ENCODE measurements around the gene TNFAIP3. TPM values are rescaled to one million over a fixed set of nuclear protein-coding genes. Genes with fewer than 3 reads are reported as not detected.

TNFAIP3 gene
- polyA plus RNA-seq = 21.9 TPM
- long read RNA-seq, donor 1 = 0 reads
- long read RNA-seq, donor 2, full-length matches to known transcripts = 2 of 2 reads
- long read RNA-seq, donor 2, partial matches to known transcripts = 0 of 2 reads
- long read RNA-seq, donor 2, other reads (novel, unspliced or antisense) = 0 of 2 reads
- long read RNA-seq, donor 3, full-length matches to known transcripts = 2 of 2 reads
- long read RNA-seq, donor 3, partial matches to known transcripts = 0 of 2 reads
- long read RNA-seq, donor 3, other reads (novel, unspliced or antisense) = 0 of 2 reads
- long read RNA-seq, donor 4 = 0 reads
- long read RNA-seq, donor 5 = 0 reads
- long read RNA-seq, donor 6, full-length matches to known transcripts = 1 of 6 reads
- long read RNA-seq, donor 6, partial matches to known transcripts = 5 of 6 reads
- long read RNA-seq, donor 6, other reads (novel, unspliced or antisense) = 0 of 6 reads
- long read RNA-seq, donor 7, full-length matches to known transcripts = 1 of 1 reads
- long read RNA-seq, donor 7, partial matches to known transcripts = 0 of 1 reads
- long read RNA-seq, donor 7, other reads (novel, unspliced or antisense) = 0 of 1 reads
- long read RNA-seq, donor 8, full-length matches to known transcripts = 3 of 3 reads
- long read RNA-seq, donor 8, partial matches to known transcripts = 0 of 3 reads
- long read RNA-seq, donor 8, other reads (novel, unspliced or antisense) = 0 of 3 reads
- long read RNA-seq, donor 9, partial matches to known transcripts = 0 of 1 reads
- long read RNA-seq, donor 9, other reads (novel, unspliced or antisense) = 0 of 1 reads
- long read RNA-seq, donor 10, full-length matches to known transcripts = 2 of 2 reads
- long read RNA-seq, donor 10, partial matches to known transcripts = 0 of 2 reads
- long read RNA-seq, donor 10, other reads (novel, unspliced or antisense) = 0 of 2 reads
- long read RNA-seq, donor 11 = 0 reads

DNA sequence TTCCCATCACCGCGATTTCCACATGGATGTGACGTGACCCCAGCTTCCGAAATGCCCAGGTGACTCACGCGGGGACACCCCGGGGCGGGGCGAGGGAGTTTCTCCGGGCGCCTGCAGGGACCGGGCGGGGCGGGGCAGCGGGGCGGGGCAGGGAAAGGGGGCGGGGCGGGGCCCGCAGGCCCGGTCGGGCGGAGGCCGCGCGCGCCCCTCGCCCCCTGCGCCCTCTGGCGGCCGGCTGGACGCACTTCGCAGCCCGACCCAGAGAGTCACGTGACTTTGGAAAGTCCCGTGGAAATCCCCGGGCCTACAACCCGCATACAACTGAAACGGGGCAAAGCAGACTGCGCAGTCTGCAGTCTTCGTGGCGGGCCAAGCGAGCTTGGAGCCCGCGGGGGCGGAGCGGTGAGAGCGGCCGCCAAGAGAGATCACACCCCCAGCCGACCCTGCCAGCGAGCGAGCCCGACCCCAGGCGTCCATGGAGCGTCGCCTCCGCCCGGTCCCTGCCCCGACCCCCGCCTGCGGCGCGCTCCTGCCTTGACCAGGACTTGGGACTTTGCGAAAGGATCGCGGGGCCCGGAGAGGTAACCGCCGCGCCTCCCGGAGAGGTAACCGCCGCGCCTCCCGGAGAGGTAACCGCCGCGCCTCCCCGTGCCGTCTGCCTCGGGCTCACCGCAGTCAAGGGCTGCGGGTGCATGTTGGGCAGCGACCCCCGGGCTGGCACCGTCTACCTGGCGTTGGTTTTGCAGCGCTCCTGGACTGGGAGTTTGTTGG lies at the start of gene TNFAIP3:
TNFAIP3 (plus strand) TSS at position 346 of the 771 bp plus-strand sequence. CDS start 3,969 bp downstream, outside the sequence.
- no peaks in the 10 kb centered on the region for H3K27me3 ChIP-seq (ENCODE audit: control insufficient read depth, insufficient read depth, low read length)
- H3K4me3 ChIP-seq (ENCODE audit: low read length) = peak within 1 kb of the TSS; percentile 97
- H3K27ac ChIP-seq (ENCODE audit: low read length) = peak within 1 kb of the TSS; percentile 81
- DNase-seq = peak; percentile 93 to 97
- no CpG with 5 or more reads among the region's 87 CpGs for WGBS (ENCODE audit: insufficient coverage, low lambda C conversion rate)
- H3K4me1 ChIP-seq (ENCODE audit: control insufficient read depth, insufficient read depth, low read length) = peaks cover 6% of the 10 kb centered on the region
- peaks cover 10% of the 10 kb centered on the region for H3K36me3 ChIP-seq (ENCODE audit: control insufficient read depth, insufficient read depth, low read length)
- H3K9me3 ChIP-seq (ENCODE audit: control insufficient read depth, low read depth, low read length) = no peaks in the 10 kb centered on the region

DNA sequence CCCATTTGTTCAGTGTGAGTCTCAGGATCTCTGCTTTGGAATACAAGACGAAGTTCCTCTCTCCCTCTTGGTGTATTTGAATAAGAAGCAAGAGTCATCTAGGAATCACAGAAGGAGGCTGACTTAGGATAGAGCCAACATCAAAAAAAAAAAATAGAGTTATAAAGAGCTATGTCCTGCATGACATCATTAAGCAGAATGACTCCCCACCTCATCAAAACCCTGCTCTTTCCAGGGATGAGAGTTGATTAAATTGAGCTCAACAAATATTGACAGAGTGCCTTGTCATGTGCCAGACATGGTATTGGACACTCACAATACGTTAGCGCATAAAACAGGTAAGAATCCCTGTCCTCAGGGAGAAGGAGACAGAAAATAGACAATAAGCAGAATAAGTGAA lies 48.6 kb upstream of the TNFAIP3 start:
- H3K27me3 ChIP-seq (ENCODE audit: control insufficient read depth, insufficient read depth, low read length) = no peaks in the 10 kb centered on the region
- no peak for DNase-seq
- no peaks in the 10 kb centered on the region for H3K36me3 ChIP-seq (ENCODE audit: control insufficient read depth, insufficient read depth, low read length)
- WGBS (ENCODE audit: insufficient coverage, low lambda C conversion rate) = no CpG with 5 or more reads among the region's 3 CpGs
- H3K27ac ChIP-seq (ENCODE audit: low read length) = no peak overlapping the region
- no peaks in the 10 kb centered on the region for H3K9me3 ChIP-seq (ENCODE audit: control insufficient read depth, low read depth, low read length)
- no peaks in the 10 kb centered on the region for H3K4me1 ChIP-seq (ENCODE audit: control insufficient read depth, insufficient read depth, low read length)
- no peak overlapping the region for H3K4me3 ChIP-seq (ENCODE audit: low read length)

DNA sequence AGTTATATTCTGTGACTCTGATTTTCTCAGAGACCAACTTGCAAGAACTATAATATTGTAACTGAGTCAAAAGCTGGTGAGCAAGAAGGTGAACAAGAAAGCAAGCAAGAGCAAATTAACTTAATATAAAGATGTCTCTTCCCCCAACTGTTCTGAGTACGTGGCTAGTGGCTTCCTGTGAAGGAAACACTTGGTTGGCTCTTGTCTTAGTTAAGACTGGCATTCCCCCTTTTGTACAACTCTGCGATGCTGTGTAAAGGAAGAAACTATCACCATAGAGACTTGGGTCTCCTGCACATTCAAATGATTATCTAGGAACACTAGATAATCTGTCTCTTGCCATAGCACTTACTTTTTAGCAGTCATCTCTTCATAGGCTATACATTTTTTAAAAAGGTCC lies 47.3 kb upstream of the TNFAIP3 start:
- WGBS (ENCODE audit: insufficient coverage, low lambda C conversion rate) = 67% methylated on average over 1 of the region's 2 CpGs
- Histone ChIP-seq H3K36me3 (ENCODE audit: control insufficient read depth, insufficient read depth, low read length) (no peaks in the 10 kb centered on the region), H3K4me3 (ENCODE audit: low read length) (no peak overlapping the region), H3K27ac (ENCODE audit: low read length) (no peak overlapping the region), H3K9me3 (ENCODE audit: control insufficient read depth, low read depth, low read length) (no peaks in the 10 kb centered on the region), H3K4me1 (ENCODE audit: control insufficient read depth, insufficient read depth, low read length) (no peaks in the 10 kb centered on the region), H3K27me3 (ENCODE audit: control insufficient read depth, insufficient read depth, low read length) (no peaks in the 10 kb centered on the region)
- no peak for DNase-seq

DNA sequence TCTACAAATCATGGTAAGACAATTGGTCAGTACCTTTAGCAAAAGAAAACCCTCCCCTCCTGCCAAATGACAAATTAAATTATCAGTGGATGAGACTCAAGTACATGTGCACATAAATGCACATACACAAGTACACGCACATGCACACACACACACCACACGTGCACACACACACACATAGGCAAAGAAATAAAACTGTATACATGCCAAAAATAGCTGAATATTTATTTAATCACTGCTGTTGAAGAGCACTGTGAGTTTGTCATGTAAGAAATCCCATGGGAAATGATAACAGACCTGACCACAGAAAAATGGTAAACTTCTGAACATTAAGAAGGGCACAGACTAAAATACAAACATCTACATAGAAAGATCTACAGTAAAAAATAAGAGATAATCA lies 46.6 kb upstream of the TNFAIP3 start:
- H3K9me3 ChIP-seq (ENCODE audit: control insufficient read depth, low read depth, low read length) = no peaks in the 10 kb centered on the region
- H3K27ac ChIP-seq (ENCODE audit: low read length) = no peak overlapping the region
- no peak overlapping the region for H3K4me3 ChIP-seq (ENCODE audit: low read length)
- H3K36me3 ChIP-seq (ENCODE audit: control insufficient read depth, insufficient read depth, low read length) = no peaks in the 10 kb centered on the region
- H3K27me3 ChIP-seq (ENCODE audit: control insufficient read depth, insufficient read depth, low read length) = no peaks in the 10 kb centered on the region
- DNase-seq = no peak
- H3K4me1 ChIP-seq (ENCODE audit: control insufficient read depth, insufficient read depth, low read length) = no peaks in the 10 kb centered on the region
- 71% methylated on average over 1 of the region's 2 CpGs for WGBS (ENCODE audit: insufficient coverage, low lambda C conversion rate)

DNA sequence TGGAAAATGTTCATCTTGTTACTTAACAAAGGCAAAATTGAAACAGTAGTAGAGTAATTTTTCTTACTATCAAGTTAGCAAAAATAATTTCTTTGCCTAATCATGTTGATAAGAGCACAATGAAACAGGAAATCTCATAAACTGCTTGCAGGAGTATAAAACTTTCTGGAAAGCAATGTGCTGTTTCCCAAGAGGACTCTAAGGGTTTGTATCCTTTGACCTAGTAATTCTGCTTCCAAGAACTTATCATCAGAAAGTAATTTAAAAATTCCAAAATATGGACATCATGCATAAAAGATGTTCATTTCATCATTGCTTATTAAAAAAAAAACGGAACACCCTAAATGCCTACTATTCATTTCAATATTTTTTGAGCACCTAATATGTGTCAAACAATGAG lies 46.1 kb upstream of the TNFAIP3 start:
- Histone ChIP-seq H3K4me1 (ENCODE audit: control insufficient read depth, insufficient read depth, low read length) (no peaks in the 10 kb centered on the region), H3K4me3 (ENCODE audit: low read length) (no peak overlapping the region), H3K27ac (ENCODE audit: low read length) (no peak overlapping the region), H3K27me3 (ENCODE audit: control insufficient read depth, insufficient read depth, low read length) (no peaks in the 10 kb centered on the region), H3K9me3 (ENCODE audit: control insufficient read depth, low read depth, low read length) (no peaks in the 10 kb centered on the region), H3K36me3 (ENCODE audit: control insufficient read depth, insufficient read depth, low read length) (no peaks in the 10 kb centered on the region)
- no peak for DNase-seq
- WGBS (ENCODE audit: insufficient coverage, low lambda C conversion rate) = no CpG with 5 or more reads among the region's 1 CpG

DNA sequence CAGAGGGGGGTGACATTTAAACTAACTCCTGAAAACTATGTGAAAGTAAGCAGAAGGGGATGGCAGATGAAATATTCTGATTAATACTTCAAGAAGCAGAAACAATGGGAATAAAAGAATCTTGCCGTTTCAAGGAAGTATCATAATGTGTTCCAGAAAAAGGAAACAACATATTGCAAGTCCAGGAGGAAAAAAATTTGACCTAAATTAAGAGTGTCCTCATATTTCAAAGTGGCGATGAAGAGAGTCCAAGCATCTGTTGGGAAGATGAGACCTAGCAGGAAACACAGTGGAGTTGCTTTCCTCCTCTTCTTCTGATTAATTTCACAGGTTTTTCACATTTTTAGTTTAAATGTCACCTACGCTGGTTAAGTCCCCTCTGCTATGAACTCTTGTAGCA lies 45.6 kb upstream of the TNFAIP3 start:
- H3K36me3 ChIP-seq (ENCODE audit: control insufficient read depth, insufficient read depth, low read length) = no peaks in the 10 kb centered on the region
- no peak for DNase-seq
- WGBS (ENCODE audit: insufficient coverage, low lambda C conversion rate) = 67% methylated on average over 3 of the region's 3 CpGs
- H3K4me3 ChIP-seq (ENCODE audit: low read length) = no peak overlapping the region
- no peak overlapping the region for H3K27ac ChIP-seq (ENCODE audit: low read length)
- no peaks in the 10 kb centered on the region for H3K9me3 ChIP-seq (ENCODE audit: control insufficient read depth, low read depth, low read length)
- H3K4me1 ChIP-seq (ENCODE audit: control insufficient read depth, insufficient read depth, low read length) = no peaks in the 10 kb centered on the region
- H3K27me3 ChIP-seq (ENCODE audit: control insufficient read depth, insufficient read depth, low read length) = no peaks in the 10 kb centered on the region

DNA sequence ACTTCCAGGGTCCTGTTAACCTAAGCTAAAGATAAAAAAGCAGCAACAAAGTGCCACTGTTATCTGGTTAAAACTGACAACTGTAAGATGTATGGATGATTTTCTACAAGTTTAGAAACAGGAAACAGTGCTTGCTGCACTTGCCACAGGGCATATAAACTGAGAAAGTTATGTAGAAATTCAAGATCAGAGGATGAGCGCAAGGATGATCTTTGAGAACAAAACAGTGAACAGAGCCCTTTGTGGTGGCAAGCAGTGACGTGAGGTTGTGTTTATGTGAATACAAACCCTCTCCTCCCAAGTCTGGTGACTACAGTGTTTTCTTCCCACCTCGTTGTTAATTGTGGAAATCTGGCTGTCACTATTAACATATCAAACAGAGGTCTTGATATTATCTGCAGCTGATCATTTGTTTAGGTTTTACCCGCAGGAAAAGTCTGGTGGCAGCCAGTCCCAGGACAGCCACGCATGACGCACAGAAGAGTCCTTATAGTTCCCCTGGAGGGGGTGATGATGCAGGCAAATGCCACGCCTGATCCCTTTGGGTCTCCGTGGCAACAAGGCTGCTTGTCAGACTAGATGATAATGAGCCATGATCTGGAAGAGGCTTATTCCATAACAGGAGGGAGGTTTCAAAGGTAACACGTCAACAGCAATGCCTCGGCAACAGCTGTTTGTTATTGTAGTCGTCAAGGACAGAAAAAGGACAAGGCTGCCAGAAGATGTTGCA lies 43.1 kb upstream of the TNFAIP3 start:
- Histone ChIP-seq H3K4me1 (ENCODE audit: control insufficient read depth, insufficient read depth, low read length) (no peaks in the 10 kb centered on the region), H3K27ac (ENCODE audit: low read length) (peak overlapping the region; percentile 16), H3K36me3 (ENCODE audit: control insufficient read depth, insufficient read depth, low read length) (no peaks in the 10 kb centered on the region), H3K27me3 (ENCODE audit: control insufficient read depth, insufficient read depth, low read length) (no peaks in the 10 kb centered on the region), H3K9me3 (ENCODE audit: control insufficient read depth, low read depth, low read length) (no peaks in the 10 kb centered on the region), H3K4me3 (ENCODE audit: low read length) (no peak overlapping the region)
- peak in 1 of 2 donors; percentile 55 for DNase-seq
- 83% methylated on average over 1 of the region's 11 CpGs for WGBS (ENCODE audit: insufficient coverage, low lambda C conversion rate)

DNA sequence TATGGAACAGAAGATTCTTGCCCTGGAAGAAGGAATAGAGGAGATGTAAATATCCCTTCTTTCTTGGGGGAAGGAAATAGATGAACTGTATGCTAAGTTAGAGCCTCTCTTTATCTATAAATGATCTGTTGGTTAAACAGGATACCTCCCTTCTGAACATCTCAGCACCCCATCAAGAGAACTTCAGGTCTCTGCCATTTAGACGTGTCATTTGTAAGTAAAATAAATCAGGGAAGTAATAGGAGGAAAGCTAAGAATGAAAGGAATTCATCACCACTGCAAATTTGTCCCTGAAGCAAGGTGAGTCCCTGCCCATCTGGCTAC lies 42.5 kb upstream of the TNFAIP3 start:
- H3K36me3 ChIP-seq (ENCODE audit: control insufficient read depth, insufficient read depth, low read length) = no peaks in the 10 kb centered on the region
- H3K27ac ChIP-seq (ENCODE audit: low read length) = no peak overlapping the region
- H3K4me1 ChIP-seq (ENCODE audit: control insufficient read depth, insufficient read depth, low read length) = no peaks in the 10 kb centered on the region
- H3K9me3 ChIP-seq (ENCODE audit: control insufficient read depth, low read depth, low read length) = no peaks in the 10 kb centered on the region
- no CpG with 5 or more reads among the region's 1 CpG for WGBS (ENCODE audit: insufficient coverage, low lambda C conversion rate)
- no peaks in the 10 kb centered on the region for H3K27me3 ChIP-seq (ENCODE audit: control insufficient read depth, insufficient read depth, low read length)
- no peak overlapping the region for H3K4me3 ChIP-seq (ENCODE audit: low read length)
- DNase-seq = no peak

DNA sequence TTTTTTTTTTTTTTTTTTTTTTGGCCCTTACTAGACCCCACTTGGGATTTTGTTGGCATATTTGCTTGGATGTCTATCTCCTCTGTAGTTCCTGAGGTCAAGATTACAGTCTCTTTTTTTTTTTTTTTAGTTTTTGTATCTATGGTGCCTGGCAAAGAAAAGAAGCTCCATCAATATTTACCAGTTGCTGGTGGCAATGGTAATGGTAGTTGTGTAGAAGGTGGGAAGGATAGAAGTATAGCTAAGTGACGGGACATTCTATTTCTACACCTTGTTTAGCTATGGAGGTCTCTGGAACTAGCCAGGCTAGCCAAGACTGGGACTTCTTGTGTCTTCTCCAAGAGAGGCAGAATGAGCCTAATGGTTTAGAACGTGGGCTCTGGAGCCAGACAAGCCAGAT lies 42.2 kb upstream of the TNFAIP3 start:
- H3K27ac ChIP-seq (ENCODE audit: low read length) = no peak overlapping the region
- no peaks in the 10 kb centered on the region for H3K4me1 ChIP-seq (ENCODE audit: control insufficient read depth, insufficient read depth, low read length)
- no peaks in the 10 kb centered on the region for H3K36me3 ChIP-seq (ENCODE audit: control insufficient read depth, insufficient read depth, low read length)

More for the DNA sequence above, 42.2 kb upstream of the TNFAIP3 start:
- WGBS (ENCODE audit: insufficient coverage, low lambda C conversion rate) = no CpG with 5 or more reads among the region's 2 CpGs
- DNase-seq = no peak
- no peaks in the 10 kb centered on the region for H3K27me3 ChIP-seq (ENCODE audit: control insufficient read depth, insufficient read depth, low read length)
- H3K9me3 ChIP-seq (ENCODE audit: control insufficient read depth, low read depth, low read length) = no peaks in the 10 kb centered on the region
- no peak overlapping the region for H3K4me3 ChIP-seq (ENCODE audit: low read length)

All from large intestine (tissue), 12 donors.